HL-60 (cell line): ENCODE measurements around the gene TMX2.

ENCODE experiments used
- CTCF ChIP-seq: IDR thresholded peaks from one replicate; pipeline ENCODE4 v1.5.1; 2011; ENCODE audit warnings: low read length, control low read depth, inconsistent platforms; ENCODE audit not compliant: insufficient read depth
- POLR2AphosphoS5 ChIP-seq: IDR thresholded peaks from 2 replicates; pipeline ENCODE4 v1.6.1; 2012; ENCODE audit warnings: low read depth
- REST ChIP-seq: IDR thresholded peaks from 2 replicates; pipeline ENCODE4 v1.6.1; 2012; ENCODE audit warnings: low read depth; ENCODE audit not compliant: insufficient replicate concordance

- TF ChIP-seq CTCF (no peak), POLR2AphosphoS5 (no peak), REST (no peak)
These were observed 32.0 kb downstream of the TMX2 start for GRCh38 chr11:57744357-57744756.
